Suppressor macrophage treated with lipopolysaccharide for 4 hours (primary cell): ENCODE data around the gene PRPF19.
A peak's percentile ranks its signal among the peaks of the same experiment; 100 is the strongest.

ENCODE experiments used
- DNase-seq: peaks from one replicate; pipeline ENCODE4 v3.0.0-alpha.2; 2020

PRPF19 gene

DNA sequence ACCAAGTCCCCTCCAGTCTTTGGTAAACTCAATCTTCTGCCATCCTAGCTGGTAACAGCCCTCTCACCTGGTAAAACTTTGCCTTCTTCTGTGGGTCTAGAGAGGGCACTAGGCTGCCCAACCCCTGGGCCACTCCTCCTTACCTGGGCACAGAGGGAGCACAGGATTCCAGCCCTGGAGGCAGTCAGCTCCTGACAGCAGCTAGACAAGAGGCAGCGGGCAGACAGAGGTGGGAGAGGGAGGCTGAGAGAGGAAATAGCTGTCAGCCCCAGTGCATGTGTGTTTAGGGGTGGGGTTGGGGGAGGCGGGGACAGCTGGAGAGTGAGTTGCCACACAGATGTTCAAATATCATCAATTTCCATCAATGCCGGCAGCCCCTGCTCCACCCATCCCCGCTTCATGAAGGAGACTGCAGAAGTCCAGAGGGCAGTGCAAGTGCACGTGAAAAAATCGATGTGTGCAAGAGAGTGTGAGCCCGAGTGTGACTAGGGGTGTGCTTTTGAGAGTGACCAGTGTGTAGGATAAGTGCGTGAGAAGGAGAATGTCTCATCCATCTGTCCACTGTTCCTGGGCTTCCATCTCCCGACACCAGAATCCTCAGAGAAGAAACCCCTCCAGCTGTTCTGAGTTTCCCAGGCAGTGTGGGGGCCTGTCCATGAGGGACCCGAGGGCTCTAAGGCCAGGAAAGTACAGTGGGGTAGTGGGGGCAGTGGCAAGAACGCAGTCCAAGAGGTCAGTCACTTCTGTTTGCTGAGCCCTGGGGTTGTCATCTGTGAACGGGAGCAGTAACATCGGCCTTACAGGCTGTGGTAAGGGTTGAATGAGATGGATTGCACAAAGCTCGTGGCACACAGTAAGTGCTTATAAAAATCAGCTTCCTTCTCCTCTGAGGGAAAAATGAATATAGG, 50.4 kb downstream of the PRPF19 start, which contains the start of gene PTGDR2:
TSS of gene PTGDR2 (minus strand) at position 225 of the 908 bp plus-strand sequence. CDS start 2,228 bp downstream, outside the sequence.
- no peak for DNase-seq

- no peak for DNase-seq
Measured at GRCh38 chr11:60854847-60855725, 51.3 kb downstream of the PRPF19 start.

- DNase-seq = no peak
Measured at GRCh38 chr11:60854140-60854846, 52.1 kb downstream of the PRPF19 start.

GRCh38 chr11:60852982-60853950, 53.1 kb downstream of the PRPF19 start:
- DNase-seq = no peak

GRCh38 chr11:60852117-60852981, 54.0 kb downstream of the PRPF19 start:
- DNase-seq = no peak

- DNase-seq = no peak
Measured at GRCh38 chr11:60851327-60852104, 54.9 kb downstream of the PRPF19 start.

DNA sequence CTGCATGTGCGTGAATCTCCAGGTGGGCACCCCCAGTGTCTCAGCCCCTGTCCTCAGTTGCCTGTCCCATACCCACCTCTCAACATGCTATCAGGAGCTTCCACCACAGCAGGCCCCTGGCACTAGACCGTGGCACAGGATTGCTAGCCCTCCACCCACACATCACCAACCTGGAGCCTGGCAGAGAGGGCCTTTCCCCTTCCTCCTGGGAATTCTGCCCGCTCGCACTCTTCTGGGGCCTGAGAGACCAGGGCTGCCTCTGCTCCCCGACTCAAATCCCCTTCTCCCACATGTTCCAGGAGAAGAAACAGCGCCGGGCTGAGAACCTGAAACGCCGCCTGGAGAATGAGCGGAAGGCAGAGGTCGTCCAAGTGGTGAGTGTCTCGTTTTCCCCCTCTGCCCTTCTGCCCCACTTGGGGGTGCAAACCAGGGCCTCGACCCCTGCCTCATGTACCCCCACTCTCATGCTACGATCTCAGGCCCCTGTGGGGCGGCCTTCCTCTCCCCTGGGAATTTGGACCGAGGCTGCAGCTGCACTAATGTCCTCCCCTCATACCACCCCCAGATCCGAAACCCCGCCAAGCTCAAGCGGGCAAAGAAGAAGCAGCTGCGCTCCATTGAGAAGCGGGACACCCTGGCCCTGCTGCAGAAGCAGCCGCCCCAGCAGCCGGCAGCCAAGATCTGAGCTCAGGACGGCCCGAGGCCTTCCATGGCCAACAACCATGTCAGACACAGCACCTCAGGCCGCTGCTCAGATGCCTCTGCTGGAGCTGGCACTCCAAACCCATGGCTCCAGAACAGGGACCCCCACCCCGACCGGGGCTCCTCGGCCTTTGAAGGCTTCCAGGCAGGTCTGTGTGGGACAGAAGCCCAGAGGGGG, 56.5 kb downstream of the PRPF19 start:
- no peak for DNase-seq

GRCh38 chr11:60848714-60849151, 57.7 kb downstream of the PRPF19 start:
- no peak for DNase-seq

GRCh38 chr11:60847896-60848295, 58.5 kb downstream of the PRPF19 start:
- DNase-seq = no peak

- DNase-seq = no peak
Measured at GRCh38 chr11:60847281-60847680, 59.1 kb downstream of the PRPF19 start.

- DNase-seq = no peak
Measured at GRCh38 chr11:60845338-60845737, 61.0 kb downstream of the PRPF19 start.

DNA sequence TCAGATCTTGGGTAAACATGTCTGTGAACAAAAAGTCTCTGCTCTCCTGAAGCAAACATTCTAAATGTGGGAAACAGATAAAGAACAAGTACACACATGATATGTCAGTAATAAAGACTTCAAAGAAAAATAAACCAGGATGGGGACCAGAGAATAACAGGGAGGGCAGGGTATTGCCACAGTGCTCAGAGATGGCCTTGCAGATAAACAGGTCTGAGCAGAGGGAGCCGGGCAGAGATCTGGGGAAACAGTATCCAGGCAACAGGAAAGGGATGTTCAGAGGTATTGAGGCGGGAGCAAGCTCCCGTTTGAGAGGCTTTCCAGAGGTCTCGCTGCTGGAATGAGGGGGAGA, 61.5 kb downstream of the PRPF19 start:
- DNase-seq = no peak

- DNase-seq = no peak
Measured at GRCh38 chr11:60844045-60844869, 62.1 kb downstream of the PRPF19 start.

DNA sequence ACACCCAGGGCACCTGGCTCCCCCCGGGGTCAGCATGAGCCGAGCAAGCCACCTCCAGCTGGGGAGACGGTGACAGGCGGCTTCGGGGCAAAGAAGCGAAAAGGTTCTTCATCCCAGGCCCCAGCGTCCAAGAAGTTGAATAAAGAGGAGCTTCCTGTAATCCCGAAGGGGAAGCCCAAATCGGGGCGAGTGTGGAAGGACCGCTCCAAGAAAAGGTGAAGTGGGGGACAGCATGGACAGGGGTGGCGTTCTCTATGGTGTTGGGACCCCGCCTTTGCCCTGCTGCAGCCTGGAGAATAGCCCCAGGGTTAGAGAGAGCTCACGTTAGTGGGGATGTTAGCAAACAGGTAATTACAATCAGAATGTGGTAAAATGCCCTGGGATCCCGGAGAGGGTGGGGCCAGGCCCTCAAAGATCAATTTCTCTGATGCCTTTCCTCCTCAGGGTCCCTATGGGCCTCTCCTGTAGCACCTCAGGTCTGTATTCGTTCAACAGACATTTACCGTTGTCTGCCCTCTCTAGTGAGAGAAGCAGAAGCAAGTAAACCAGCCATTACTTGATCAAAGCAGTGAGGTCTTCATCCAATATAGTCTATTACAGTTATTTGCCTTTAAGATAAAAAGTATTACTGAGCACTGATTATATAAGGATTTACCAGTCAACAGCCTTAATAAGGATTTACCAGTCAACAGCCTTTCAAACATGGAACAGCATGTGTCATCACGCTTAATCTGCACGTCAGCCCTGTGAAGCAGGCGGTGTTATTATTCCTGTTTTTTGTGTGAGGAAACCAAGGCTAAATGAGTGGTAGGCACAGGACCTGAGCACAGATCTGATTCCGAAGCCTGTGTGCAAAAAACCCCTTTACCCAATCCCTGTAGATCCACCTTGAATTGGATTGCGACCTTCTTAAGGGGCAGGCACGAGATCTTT, 63.5 kb downstream of the PRPF19 start:
- peak; percentile 20 for DNase-seq

GRCh38 chr11:60841797-60842667, 64.4 kb downstream of the PRPF19 start, which contains the start of gene CCDC86:
CCDC86 (plus strand) TSS chr11:60842113; CDS start chr11:60842125, 12 bp downstream.
- DNase-seq = peak; percentile 97
